Measurements from ENCODE around the gene SLC2A1.

- TF ChIP-seq CTCF (IDR thresholded peaks at IDR 0.05) (no peak), POLR2A (IDR thresholded peaks at IDR 0.05) (no peak)
Measured at GRCh38 chr1:42932442-42932941, 26.2 kb downstream of the SLC2A1 start.

Data from tibial nerve (tissue), 3 donors.